Measurements from ENCODE around the gene GLUL.

The GLUL gene

DNA sequence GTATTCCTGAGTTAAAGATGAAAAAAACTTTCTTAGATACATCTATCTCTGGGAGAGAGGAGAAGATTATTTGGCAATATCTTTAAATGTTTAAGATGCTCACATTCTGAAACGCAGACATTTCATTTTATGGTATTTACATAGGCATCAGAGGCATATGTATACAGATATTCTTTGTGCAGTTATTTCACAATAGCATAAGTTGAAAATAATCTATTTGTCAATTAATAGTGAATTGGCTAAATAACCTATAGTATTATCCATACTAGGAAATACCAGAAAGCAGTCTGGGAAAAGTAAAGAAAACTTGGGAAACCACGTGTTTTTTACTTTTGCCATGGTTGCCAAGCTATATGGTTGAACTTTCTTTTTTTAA is 35.9 kb downstream of the GLUL start:
- TF ChIP-seq, protein P1, sequence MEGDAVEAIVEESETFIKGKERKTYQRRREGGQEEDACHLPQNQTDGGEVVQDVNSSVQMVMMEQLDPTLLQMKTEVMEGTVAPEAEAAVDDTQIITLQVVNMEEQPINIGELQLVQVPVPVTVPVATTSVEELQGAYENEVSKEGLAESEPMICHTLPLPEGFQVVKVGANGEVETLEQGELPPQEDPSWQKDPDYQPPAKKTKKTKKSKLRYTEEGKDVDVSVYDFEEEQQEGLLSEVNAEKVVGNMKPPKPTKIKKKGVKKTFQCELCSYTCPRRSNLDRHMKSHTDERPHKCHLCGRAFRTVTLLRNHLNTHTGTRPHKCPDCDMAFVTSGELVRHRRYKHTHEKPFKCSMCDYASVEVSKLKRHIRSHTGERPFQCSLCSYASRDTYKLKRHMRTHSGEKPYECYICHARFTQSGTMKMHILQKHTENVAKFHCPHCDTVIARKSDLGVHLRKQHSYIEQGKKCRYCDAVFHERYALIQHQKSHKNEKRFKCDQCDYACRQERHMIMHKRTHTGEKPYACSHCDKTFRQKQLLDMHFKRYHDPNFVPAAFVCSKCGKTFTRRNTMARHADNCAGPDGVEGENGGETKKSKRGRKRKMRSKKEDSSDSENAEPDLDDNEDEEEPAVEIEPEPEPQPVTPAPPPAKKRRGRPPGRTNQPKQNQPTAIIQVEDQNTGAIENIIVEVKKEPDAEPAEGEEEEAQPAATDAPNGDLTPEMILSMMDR (IDR thresholded peaks at IDR 0.05; ENCODE audit: insufficient read depth, low read depth, low read length, missing control alignments), result no peak
- H3K4me3 ChIP-seq (ENCODE audit: low read length), result no peak overlapping the region
- DNase-seq (ENCODE audit: low read depth), result no peak

DNA sequence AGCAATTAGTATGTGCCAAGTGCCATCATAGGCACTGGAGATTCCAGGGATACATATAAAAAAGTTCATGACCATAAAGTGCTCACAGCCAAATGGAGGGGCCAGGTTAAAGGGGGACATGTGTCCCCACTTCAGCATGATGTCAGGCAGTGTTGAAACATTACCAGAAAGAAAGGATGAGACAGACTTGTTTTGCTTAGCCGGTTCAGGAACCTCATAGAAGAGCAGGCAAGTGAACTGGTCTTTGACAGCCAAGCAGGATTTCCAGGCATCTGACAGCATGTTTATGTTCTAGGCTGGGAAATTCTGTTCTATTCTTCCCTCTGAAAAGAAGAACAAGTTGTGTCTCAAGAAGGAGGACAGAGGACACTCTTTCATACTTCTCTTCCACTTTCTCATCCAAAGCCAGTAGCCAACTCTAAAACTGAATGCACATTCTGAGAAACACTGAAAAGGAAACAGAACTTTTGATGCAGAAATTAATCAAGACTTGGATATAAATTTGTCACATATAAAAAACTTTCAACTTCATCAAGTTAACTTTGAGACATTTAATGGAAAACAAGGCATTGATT is 39.7 kb downstream of the GLUL start:
- peak; percentile 14 for DNase-seq (ENCODE audit: low read depth)
- no peak overlapping the region for H3K4me3 ChIP-seq (ENCODE audit: low read length)
- TF ChIP-seq, protein P1 (IDR thresholded peaks at IDR 0.05; ENCODE audit: insufficient read depth, low read depth, low read length, missing control alignments), result no peak

- no peak overlapping the region for H3K4me3 ChIP-seq (ENCODE audit: low read length)
- no peak for DNase-seq (ENCODE audit: low read depth)
- TF ChIP-seq, protein P1 (IDR thresholded peaks at IDR 0.05; ENCODE audit: insufficient read depth, low read depth, low read length, missing control alignments), result no peak
These were observed 40.8 kb downstream of the GLUL start for GRCh38 chr1:182350839-182351238.

- TF ChIP-seq, protein P1 (IDR thresholded peaks at IDR 0.05; ENCODE audit: insufficient read depth, low read depth, low read length, missing control alignments), result no peak
- no peak overlapping the region for H3K4me3 ChIP-seq (ENCODE audit: low read length)
- DNase-seq (ENCODE audit: low read depth), result no peak
These were observed 42.4 kb downstream of the GLUL start for GRCh38 chr1:182348961-182349747.

DNA sequence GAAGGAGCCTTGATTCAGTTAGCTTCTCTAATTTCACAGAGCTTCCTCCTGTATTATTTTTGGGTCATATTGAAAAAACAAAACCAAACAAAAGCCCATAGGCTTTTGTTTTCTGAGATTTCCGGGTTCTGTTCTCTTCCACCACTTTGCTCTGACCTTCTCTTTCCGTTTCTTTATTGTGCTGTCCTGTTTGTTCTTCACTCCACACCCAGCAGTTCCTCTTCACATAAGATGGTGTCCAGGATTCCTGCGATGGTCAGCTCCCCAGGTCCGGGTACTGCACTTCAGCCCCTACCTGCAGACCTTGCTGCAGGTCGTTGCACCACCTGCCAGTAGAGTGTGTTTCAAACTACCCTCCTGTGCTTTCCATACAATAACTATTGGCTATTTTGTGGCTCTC is 44.6 kb downstream of the GLUL start:
- TF ChIP-seq, protein P1 (IDR thresholded peaks at IDR 0.05; ENCODE audit: insufficient read depth, low read depth, low read length, missing control alignments), result no peak
- DNase-seq (ENCODE audit: low read depth), result no peak

DNA sequence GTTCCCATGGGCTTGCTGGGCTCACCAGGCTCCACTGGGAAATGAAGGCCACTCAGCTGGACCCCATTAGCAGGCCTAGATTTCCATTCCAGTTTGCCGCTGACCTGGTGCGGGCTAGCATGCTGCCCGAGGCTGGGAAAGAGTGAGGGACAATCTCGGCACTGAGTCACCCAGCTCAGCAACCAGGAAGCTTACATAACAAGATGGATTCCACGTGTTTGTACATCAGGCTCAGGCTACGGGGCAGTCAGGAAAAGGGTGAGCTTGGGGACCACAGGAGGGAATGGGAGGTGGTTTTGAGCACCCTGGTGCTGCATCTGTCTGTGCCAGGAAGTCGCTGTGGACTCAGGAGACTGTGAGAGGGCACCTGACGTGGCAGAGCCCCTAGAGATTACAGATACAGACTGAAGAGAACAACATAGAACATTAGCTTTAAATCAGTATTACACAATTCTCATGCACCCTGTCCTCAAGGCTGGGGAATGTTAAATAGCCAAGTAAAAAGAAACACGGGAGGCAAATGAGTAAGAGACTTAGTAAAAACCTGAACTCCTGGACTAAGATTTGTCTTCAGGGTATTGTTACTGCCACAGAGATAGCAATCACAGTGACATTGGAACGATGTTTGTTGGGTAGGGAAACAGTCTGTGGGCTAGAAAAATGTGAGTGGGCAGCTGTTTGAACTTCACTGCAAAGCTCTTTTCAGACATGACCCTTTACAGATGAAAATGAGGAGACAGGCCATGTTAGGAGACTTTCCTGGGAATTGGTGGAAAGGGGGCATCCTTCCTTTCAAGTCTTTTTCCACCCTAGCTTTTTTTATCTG is 51.1 kb downstream of the GLUL start:
- no peak overlapping the region for H3K4me3 ChIP-seq (ENCODE audit: low read length)
- DNase-seq (ENCODE audit: low read depth), result no peak
- TF ChIP-seq, protein P1 (IDR thresholded peaks at IDR 0.05; ENCODE audit: insufficient read depth, low read depth, low read length, missing control alignments), result no peak

More for the DNA sequence above, 44.6 kb downstream of the GLUL start:
- no peak overlapping the region for H3K4me3 ChIP-seq (ENCODE audit: low read length)

Measured in epithelial cell of esophagus (primary cell).